Measurements from ENCODE around the gene EGFR. TPM values are rescaled to one million over a fixed set of nuclear protein-coding genes. Genes with fewer than 3 reads are reported as not detected.

The EGFR gene
- polyA plus RNA-seq, 1 donor: 20.1 TPM

GRCh38 chr7:55081068-55081467, 62.3 kb downstream of the EGFR start:
- DNase-seq (ENCODE audit: low read depth): no peak

GRCh38 chr7:55081472-55082227, 62.8 kb downstream of the EGFR start:
- no peak for DNase-seq (ENCODE audit: low read depth)

GRCh38 chr7:55082228-55082603, 63.4 kb downstream of the EGFR start:
- no peak for DNase-seq (ENCODE audit: low read depth)

GRCh38 chr7:55083206-55083605, 64.4 kb downstream of the EGFR start:
- no peak for DNase-seq (ENCODE audit: low read depth)

GRCh38 chr7:55084307-55084706, 65.5 kb downstream of the EGFR start:
- DNase-seq (ENCODE audit: low read depth): no peak

- no peak for DNase-seq (ENCODE audit: low read depth)
Measured at GRCh38 chr7:55085511-55086412, 66.9 kb downstream of the EGFR start.

- no peak for DNase-seq (ENCODE audit: low read depth)
Measured at GRCh38 chr7:55086413-55087201, 67.8 kb downstream of the EGFR start.

GRCh38 chr7:55087521-55087961, 68.7 kb downstream of the EGFR start:
- no peak for DNase-seq (ENCODE audit: low read depth)

- no peak for DNase-seq (ENCODE audit: low read depth)
Measured at GRCh38 chr7:55088107-55088506, 69.3 kb downstream of the EGFR start.

- no peak for DNase-seq (ENCODE audit: low read depth)
Measured at GRCh38 chr7:55088620-55089019, 69.8 kb downstream of the EGFR start.

- DNase-seq (ENCODE audit: low read depth): no peak
Measured at GRCh38 chr7:55092186-55092974, 73.6 kb downstream of the EGFR start.

GRCh38 chr7:55092975-55093373, 74.2 kb downstream of the EGFR start:
- no peak for DNase-seq (ENCODE audit: low read depth)

- DNase-seq (ENCODE audit: low read depth): no peak
Measured at GRCh38 chr7:55093674-55094073, 74.9 kb downstream of the EGFR start.

GRCh38 chr7:55094092-55094690, 75.4 kb downstream of the EGFR start:
- no peak for DNase-seq (ENCODE audit: low read depth)

GRCh38 chr7:55095672-55096071, 76.9 kb downstream of the EGFR start:
- DNase-seq (ENCODE audit: low read depth): no peak

- DNase-seq (ENCODE audit: low read depth): no peak
Measured at GRCh38 chr7:55096323-55096722, 77.5 kb downstream of the EGFR start.

- DNase-seq (ENCODE audit: low read depth): no peak
Measured at GRCh38 chr7:55097100-55097499, 78.3 kb downstream of the EGFR start.

- no peak for DNase-seq (ENCODE audit: low read depth)
Measured at GRCh38 chr7:55099066-55099820, 80.4 kb downstream of the EGFR start.

GRCh38 chr7:55099821-55100543, 81.2 kb downstream of the EGFR start:
- DNase-seq (ENCODE audit: low read depth): no peak
